ENCODE data around the gene MOV10. TPM values are rescaled to one million over a fixed set of nuclear protein-coding genes. Genes with fewer than 3 reads are reported as not detected.

The MOV10 gene
- total RNA-seq, 4 donors from 2014 or later, result 22.1 to 129 (median 76.9) TPM

GRCh38 chr1:112629256-112629655, 45.2 kb upstream of the MOV10 start:
- H3K36me3 ChIP-seq, result no peaks in the 10 kb centered on the region
- intact Hi-C loops (cut with DNase I; ENCODE audit: low total_unique reads) (no loop called here), in situ Hi-C loops (cut with MboI; ENCODE audit: low pct_ligation_motif_present in 1 of 4, low pct_unique_long_range_greater_than_20kb in 1 of 4, low sequenced_read_pairs in 3 of 4) (loop anchor here in 1 of 4 donors (10.0 kb wide), 1 partner anchor 76 kb away; the partner anchor contains the start of gene RHOC)
- no peak overlapping the region for H3K27ac ChIP-seq
- no peak overlapping the region for H3K4me3 ChIP-seq
- no peaks in the 10 kb centered on the region for H3K9me3 ChIP-seq
- no peaks in the 10 kb centered on the region for H3K27me3 ChIP-seq
- H3K4me1 ChIP-seq, result peaks cover 0 to 61% (median 18%) of the 10 kb centered on the region in 4 donors
- TF ChIP-seq POLR2AphosphoS5 (IDR thresholded peaks at IDR 0.05) (no peak), POLR2A (IDR thresholded peaks at IDR 0.05) (no peak), CTCF (IDR thresholded peaks at IDR 0.05) (no peak), EP300 (IDR thresholded peaks at IDR 0.05; ENCODE audit: low read depth) (no peak)
- DNase-seq, result no peak

- intact Hi-C loops (cut with DNase I; ENCODE audit: low total_unique reads), result no loop called here
- WGBS, 2 donors (ENCODE audit: low coverage in 1 of 2), result 85 to 91% methylated on average over 2 of the region's 2 CpGs
- DNase-seq, result no peak
- no peaks in the 10 kb centered on the region for H3K27me3 ChIP-seq
- TF ChIP-seq POLR2A (IDR thresholded peaks at IDR 0.05), result no peak
- no peak for TF ChIP-seq CTCF (IDR thresholded peaks at IDR 0.05)
- no peak for TF ChIP-seq POLR2AphosphoS5 (IDR thresholded peaks at IDR 0.05)
- no peak for TF ChIP-seq EP300 (IDR thresholded peaks at IDR 0.05; ENCODE audit: low read depth)
- peaks cover 21 to 80% (median 42%) of the 10 kb centered on the region in 4 donors for H3K4me1 ChIP-seq
- no peak overlapping the region for H3K4me3 ChIP-seq
- H3K36me3 ChIP-seq, result no peaks in the 10 kb centered on the region
- H3K27ac ChIP-seq, result no peak overlapping the region
- in situ Hi-C loops (cut with MboI; ENCODE audit: low pct_ligation_motif_present in 1 of 4, low pct_unique_long_range_greater_than_20kb in 1 of 4, low sequenced_read_pairs in 3 of 4), result no loop called here
- H3K9me3 ChIP-seq, result no peaks in the 10 kb centered on the region
Observed at GRCh38 chr1:112633628-112634027, 40.8 kb upstream of the MOV10 start.

- Histone ChIP-seq H3K4me3 (no peak overlapping the region), H3K27me3 (no peaks in the 10 kb centered on the region), H3K27ac (no peak overlapping the region), H3K9me3 (no peaks in the 10 kb centered on the region), H3K4me1 (peaks cover 21 to 84% (median 42%) of the 10 kb centered on the region in 4 donors), H3K36me3 (no peaks in the 10 kb centered on the region)
- no peak for TF ChIP-seq POLR2A (IDR thresholded peaks at IDR 0.05)
- TF ChIP-seq CTCF (IDR thresholded peaks at IDR 0.05), result no peak
- TF ChIP-seq EP300 (IDR thresholded peaks at IDR 0.05; ENCODE audit: low read depth), result no peak
- TF ChIP-seq POLR2AphosphoS5 (IDR thresholded peaks at IDR 0.05), result no peak
- in situ Hi-C loops (cut with MboI; ENCODE audit: low pct_ligation_motif_present in 1 of 4, low pct_unique_long_range_greater_than_20kb in 1 of 4, low sequenced_read_pairs in 3 of 4), result no loop called here
- intact Hi-C loops (cut with DNase I; ENCODE audit: low total_unique reads), result no loop called here
- DNase-seq, result no peak
Observed at GRCh38 chr1:112634367-112634766, 40.1 kb upstream of the MOV10 start.

GRCh38 chr1:112636056-112636455, 38.4 kb upstream of the MOV10 start:
- Histone ChIP-seq H3K27ac (peak overlapping the region in 2 of 4 donors; percentile 44 to 58), H3K27me3 (no peaks in the 10 kb centered on the region), H3K9me3 (no peaks in the 10 kb centered on the region), H3K4me3 (no peak overlapping the region), H3K36me3 (no peaks in the 10 kb centered on the region), H3K4me1 (peaks cover 21 to 68% (median 40%) of the 10 kb centered on the region in 4 donors)
- intact Hi-C loops (cut with DNase I; ENCODE audit: low total_unique reads) (no loop called here), in situ Hi-C loops (cut with MboI; ENCODE audit: low pct_ligation_motif_present in 1 of 4, low pct_unique_long_range_greater_than_20kb in 1 of 4, low sequenced_read_pairs in 3 of 4) (no loop called here)
- TF ChIP-seq CTCF (IDR thresholded peaks at IDR 0.05) (no peak), POLR2A (IDR thresholded peaks at IDR 0.05) (no peak), EP300 (IDR thresholded peaks at IDR 0.05; ENCODE audit: low read depth) (no peak), POLR2AphosphoS5 (IDR thresholded peaks at IDR 0.05) (no peak)
- 71 to 73% methylated on average over 2 of the region's 2 CpGs for WGBS, 2 donors (ENCODE audit: low coverage in 1 of 2)
- no peak for DNase-seq

Measured in transverse colon (tissue), 4 donors.